Measurements from ENCODE around the gene WDR1. TPM values are rescaled to one million over a fixed set of nuclear protein-coding genes. Genes with fewer than 3 reads are reported as not detected.

WDR1 gene
- total and polyA plus RNA-seq, 7 experiments from 2014 or later = 242 to 470 (median 330) TPM

DNA sequence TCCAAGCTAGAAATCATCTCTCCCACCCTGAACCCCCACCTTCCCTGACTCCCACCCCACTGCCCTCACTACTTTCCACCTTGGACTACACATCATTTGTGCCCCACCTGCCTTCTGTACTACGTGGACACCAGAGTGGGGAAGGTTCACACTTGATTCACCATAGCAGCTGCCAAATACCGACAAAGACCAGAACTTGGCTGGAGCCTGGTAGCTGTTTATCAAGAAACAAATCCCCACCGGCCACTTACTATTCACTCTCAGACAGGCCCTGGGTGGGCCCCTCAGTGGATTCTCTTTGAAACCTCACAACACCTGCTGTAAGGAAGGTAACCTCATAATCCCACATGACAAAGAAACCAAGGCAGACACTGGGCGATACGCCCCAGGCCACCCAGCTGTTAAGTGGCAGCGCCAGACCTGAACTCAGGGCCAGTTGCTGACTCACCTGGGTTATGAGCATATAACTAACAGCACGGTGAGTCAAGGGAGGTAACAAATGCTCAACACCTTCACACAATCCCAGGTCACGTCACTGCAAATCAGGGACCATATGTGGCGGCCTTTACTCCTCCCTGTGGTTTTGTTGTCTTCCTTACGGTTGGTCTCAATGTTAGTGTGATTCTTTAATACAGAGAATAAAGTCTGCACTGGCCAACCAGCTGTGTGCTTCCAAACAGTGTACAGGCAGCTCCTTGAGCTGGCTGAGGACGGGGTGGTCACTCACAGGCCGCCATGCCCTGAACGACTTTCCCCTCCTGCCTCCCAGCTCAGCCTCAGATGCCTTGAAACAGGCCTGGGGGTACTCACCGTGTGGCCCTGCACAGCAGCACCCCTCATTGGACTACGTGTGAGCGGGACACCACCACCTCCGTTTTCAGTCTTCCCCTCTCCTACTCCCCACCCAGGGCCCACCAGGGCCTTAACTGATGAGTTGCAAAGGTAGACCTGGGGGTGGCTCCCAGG lies 7.5 kb downstream of the WDR1 start:
- Histone ChIP-seq H3K4me3 (ENCODE audit: low read length) (peak overlapping the region; percentile 19), H3K27me3 (ENCODE audit: control insufficient read depth in 2 of 2, insufficient read depth in 2 of 2, low read length in 2 of 2) (no peaks in the 10 kb centered on the region), H3K36me3 (ENCODE audit: control insufficient read depth in 2 of 3, insufficient read depth in 3 of 3, low read length in 3 of 3) (peaks cover 11 to 69% (median 38%) of the 10 kb centered on the region in 3 experiments), H3K27ac (ENCODE audit: low read depth, low read length) (peak overlapping the region; percentile 66), H3K4me1 (ENCODE audit: control insufficient read depth in 2 of 2, insufficient read depth in 2 of 2, low read length in 2 of 2) (peaks cover 94 to 100% of the 10 kb centered on the region in 2 donors), H3K9me3 (ENCODE audit: control insufficient read depth in 2 of 3, low read length in 3 of 3) (no peaks in the 10 kb centered on the region)
- Mint-ChIP-seq H3K9me3 (no peaks in the 10 kb centered on the region), H3K4me1 (peaks cover 88 to 100% (median 99%) of the 10 kb centered on the region in 7 donors), H3K4me3 (peak overlapping the region; percentile 66 to 97 (median 79)), H3K27ac (peak overlapping the region; percentile 78 to 96 (median 89)), H3K27me3 (no peaks in the 10 kb centered on the region), H3K36me3 (peaks cover 0 to 38% (median 34%) of the 10 kb centered on the region in 5 donors)
- DNase-seq = no peak
- POLR2A ChIA-PET = interaction anchor here (13.1 to 19.0 kb wide), 2 partner anchors 12 kb away, joined by 124 to 341 read pairs; partner anchors contain the start of gene WDR1
- intact Hi-C loops (cut with micrococcal nuclease) = loop anchor here in 1 of 2 donors (5.0 kb wide), 1 partner anchor 428 kb away; no protein-coding TSS in a partner anchor
- ATAC-seq = peak; percentile 21
- CTCF ChIA-PET = interaction anchor here (1.1 kb wide), 1 partner anchor 84 kb away, joined by 3 read pairs; no protein-coding TSS in a partner anchor

DNA sequence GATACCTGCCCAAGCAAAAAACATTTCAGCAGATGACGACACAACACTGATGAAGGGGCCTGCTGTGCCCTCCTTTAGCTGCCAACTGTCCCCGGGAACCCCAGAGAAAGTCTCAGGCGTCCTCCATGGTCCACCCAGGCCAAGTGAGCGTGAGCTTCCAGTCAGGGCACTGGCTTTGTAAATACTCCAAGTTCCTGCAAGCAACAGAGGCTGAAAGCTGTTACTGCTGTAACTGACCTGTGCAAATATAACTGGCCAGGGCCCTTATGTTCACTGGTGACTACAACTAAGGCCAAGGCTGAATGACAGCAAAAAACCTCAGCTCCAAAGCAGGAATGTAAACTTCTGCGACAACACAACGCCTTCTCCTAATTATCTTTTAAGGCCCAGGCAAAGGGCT lies 8.2 kb downstream of the WDR1 start:
- no peaks in the 10 kb centered on the region for H3K9me3 Mint-ChIP-seq
- H3K4me1 Mint-ChIP-seq = peaks cover 86 to 100% (median 98%) of the 10 kb centered on the region in 7 donors
- peak overlapping the region; percentile 57 to 97 (median 78) for H3K4me3 Mint-ChIP-seq
- peaks cover 88 to 94% of the 10 kb centered on the region in 2 donors for H3K4me1 ChIP-seq (ENCODE audit: control insufficient read depth in 2 of 2, insufficient read depth in 2 of 2, low read length in 2 of 2)
- H3K27me3 Mint-ChIP-seq = no peaks in the 10 kb centered on the region
- peak overlapping the region; percentile 66 to 96 (median 89) for H3K27ac Mint-ChIP-seq
- H3K4me3 ChIP-seq (ENCODE audit: low read length) = no peak overlapping the region
- POLR2A ChIA-PET = interaction anchor here (13.1 to 19.0 kb wide), 2 partner anchors 12 to 13 kb away, joined by 124 to 341 read pairs; partner anchors contain the start of gene WDR1
- DNase-seq (no peak), ATAC-seq (no peak)
- peaks cover 10 to 66% (median 31%) of the 10 kb centered on the region in 3 experiments for H3K36me3 ChIP-seq (ENCODE audit: control insufficient read depth in 2 of 3, insufficient read depth in 3 of 3, low read length in 3 of 3)
- H3K9me3 ChIP-seq (ENCODE audit: control insufficient read depth in 2 of 3, low read length in 3 of 3) = no peaks in the 10 kb centered on the region
- peaks cover 0 to 31% (median 27%) of the 10 kb centered on the region in 5 donors for H3K36me3 Mint-ChIP-seq
- intact Hi-C loops (cut with micrococcal nuclease) = loop anchor here in 1 of 2 donors (5.0 kb wide), 1 partner anchor 429 kb away; no protein-coding TSS in a partner anchor
- H3K27me3 ChIP-seq (ENCODE audit: control insufficient read depth in 2 of 2, insufficient read depth in 2 of 2, low read length in 2 of 2) = no peaks in the 10 kb centered on the region
- CTCF ChIA-PET = no interaction called here
- peak overlapping the region; percentile 66 for H3K27ac ChIP-seq (ENCODE audit: low read depth, low read length)

DNA sequence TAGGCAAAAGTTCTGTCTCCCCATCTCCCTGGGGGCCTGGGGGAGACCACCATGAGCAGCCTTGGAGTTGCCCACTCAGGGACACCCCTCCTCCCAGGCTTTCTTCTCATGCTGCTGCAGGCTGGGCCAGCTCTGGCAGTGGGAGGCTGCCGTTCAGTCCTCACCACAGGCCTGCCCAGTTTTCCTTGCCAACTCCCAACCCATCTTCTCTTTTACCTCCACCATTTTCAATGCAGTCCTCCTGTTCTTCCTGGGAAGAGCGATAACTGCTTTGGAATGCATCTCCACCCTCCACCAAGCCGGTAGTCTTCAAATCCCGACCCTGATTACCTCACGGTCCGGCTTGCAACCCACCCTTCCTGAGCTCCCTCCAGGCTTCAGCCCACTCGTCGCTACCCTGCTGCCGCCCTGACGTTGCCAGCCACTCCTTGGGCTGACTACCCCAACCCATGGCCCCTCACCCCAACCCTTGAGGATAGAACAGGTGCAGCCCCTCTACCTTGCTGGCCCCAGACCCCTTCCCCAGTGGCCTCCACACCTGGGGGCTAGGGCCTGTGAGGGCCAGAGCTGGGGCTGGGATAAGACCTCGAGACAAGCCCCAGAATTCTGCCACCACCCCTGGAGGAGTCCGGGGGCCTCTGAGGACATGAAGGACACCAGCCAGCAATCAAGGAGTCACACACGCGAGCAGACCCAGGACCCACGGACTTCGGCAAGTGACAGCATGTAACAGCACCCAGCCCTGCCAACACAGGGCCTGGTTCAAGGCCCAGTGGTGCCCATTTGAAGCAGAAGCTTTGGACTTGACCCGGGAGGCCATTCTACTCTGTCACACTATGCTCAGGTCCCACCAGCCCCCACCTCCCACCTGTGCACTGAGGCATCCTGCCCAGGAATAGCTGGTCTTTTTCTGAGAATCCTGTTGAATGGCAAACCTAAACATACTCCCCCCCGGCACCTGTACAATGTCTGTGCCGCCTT lies 9.2 kb downstream of the WDR1 start:
- Mint-ChIP-seq H3K27ac (peak overlapping the region; percentile 66 to 96 (median 89)), H3K4me3 (peak overlapping the region; percentile 41 to 97 (median 74)), H3K9me3 (no peaks in the 10 kb centered on the region), H3K27me3 (no peaks in the 10 kb centered on the region), H3K36me3 (peaks cover 0 to 33% (median 23%) of the 10 kb centered on the region in 5 donors), H3K4me1 (peaks cover 90 to 100% (median 98%) of the 10 kb centered on the region in 7 donors)
- H3K9me3 ChIP-seq (ENCODE audit: control insufficient read depth in 2 of 3, low read length in 3 of 3) = no peaks in the 10 kb centered on the region
- DNase-seq (no peak), ATAC-seq (no peak)
- no peaks in the 10 kb centered on the region for H3K27me3 ChIP-seq (ENCODE audit: control insufficient read depth in 2 of 2, insufficient read depth in 2 of 2, low read length in 2 of 2)
- H3K4me1 ChIP-seq (ENCODE audit: control insufficient read depth in 2 of 2, insufficient read depth in 2 of 2, low read length in 2 of 2) = peaks cover 84 to 94% of the 10 kb centered on the region in 2 donors
- intact Hi-C loops (cut with micrococcal nuclease) = loop anchor here in 1 of 2 donors (5.0 kb wide), 1 partner anchor 430 kb away; no protein-coding TSS in a partner anchor
- peaks cover 5 to 66% (median 28%) of the 10 kb centered on the region in 3 experiments for H3K36me3 ChIP-seq (ENCODE audit: control insufficient read depth in 2 of 3, insufficient read depth in 3 of 3, low read length in 3 of 3)
- H3K4me3 ChIP-seq (ENCODE audit: low read length) = peak overlapping the region; percentile 27
- ChIA-PET POLR2A (interaction anchor here (1.0 to 19.0 kb wide), 3 partner anchors 8 to 14 kb away, joined by 3 to 341 read pairs (median 124); partner anchors contain the start of gene WDR1), CTCF (interaction anchor here (0.8 to 1.0 kb wide), 2 partner anchors 12 to 15 kb away, joined by 3 read pairs; no protein-coding TSS in a partner anchor)
- peak overlapping the region; percentile 66 for H3K27ac ChIP-seq (ENCODE audit: low read depth, low read length)

DNA sequence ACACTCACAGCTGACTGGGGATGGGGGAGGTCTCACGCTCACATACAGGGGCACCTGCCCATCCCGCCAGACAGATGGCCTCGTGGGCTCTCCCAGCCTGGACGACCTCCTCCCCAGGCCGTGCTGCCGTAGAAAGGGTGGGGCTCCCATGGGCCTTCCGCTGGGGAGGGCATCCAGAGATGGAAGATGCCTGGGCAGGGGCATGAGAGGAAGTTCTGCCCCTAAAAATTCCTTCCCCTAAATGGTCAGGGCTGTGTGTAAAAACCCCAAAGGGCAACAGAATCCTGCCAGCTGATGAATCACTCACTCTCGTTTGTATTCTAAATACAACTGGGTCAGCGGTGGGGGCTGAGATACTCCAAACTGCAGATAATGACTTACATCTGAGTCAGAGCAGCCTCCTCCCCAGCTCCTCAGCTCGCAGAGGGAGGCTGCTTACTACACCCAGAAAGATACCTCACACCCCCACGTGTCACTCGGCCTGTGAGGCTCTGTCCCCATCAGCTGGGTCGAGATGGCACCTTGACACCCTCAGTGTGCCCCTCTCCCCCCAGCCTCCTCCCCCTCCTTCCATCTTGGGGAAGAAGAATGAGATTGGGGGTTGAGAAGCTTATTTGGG lies 10.1 kb downstream of the WDR1 start:
- DNase-seq (peak in 2 of 9 donors; percentile 59 to 69), ATAC-seq (peak; percentile 83)
- H3K9me3 ChIP-seq (ENCODE audit: control insufficient read depth in 2 of 3, low read length in 3 of 3) = no peaks in the 10 kb centered on the region
- H3K4me1 Mint-ChIP-seq = peaks cover 88 to 100% (median 98%) of the 10 kb centered on the region in 7 donors
- peaks cover 4 to 35% (median 17%) of the 10 kb centered on the region in 5 donors for H3K36me3 Mint-ChIP-seq
- no peaks in the 10 kb centered on the region for H3K27me3 Mint-ChIP-seq
- peak overlapping the region; percentile 66 for H3K27ac ChIP-seq (ENCODE audit: low read depth, low read length)
- intact Hi-C loops (cut with micrococcal nuclease) = loop anchor here (1.0 to 5.0 kb wide), 4 partner anchors 9 to 431 kb away; partner anchors contain the start of gene WDR1 (in 1 of the 2)
- ChIA-PET POLR2A (interaction anchor here (1.0 to 19.0 kb wide), 4 partner anchors 8 to 15 kb away, joined by 3 to 341 read pairs (median 64); partner anchors contain the start of gene WDR1), CTCF (interaction anchor here (0.8 to 1.0 kb wide), 2 partner anchors 13 to 16 kb away, joined by 3 read pairs; no protein-coding TSS in a partner anchor)
- H3K36me3 ChIP-seq (ENCODE audit: control insufficient read depth in 2 of 3, insufficient read depth in 3 of 3, low read length in 3 of 3) = peaks cover 0 to 66% (median 24%) of the 10 kb centered on the region in 3 experiments
- no peaks in the 10 kb centered on the region for H3K27me3 ChIP-seq (ENCODE audit: control insufficient read depth in 2 of 2, insufficient read depth in 2 of 2, low read length in 2 of 2)
- H3K9me3 Mint-ChIP-seq = no peaks in the 10 kb centered on the region
- H3K4me3 ChIP-seq (ENCODE audit: low read length) = peak overlapping the region; percentile 27
- H3K4me1 ChIP-seq (ENCODE audit: control insufficient read depth in 2 of 2, insufficient read depth in 2 of 2, low read length in 2 of 2) = peaks cover 79 to 94% of the 10 kb centered on the region in 2 donors
- peak overlapping the region; percentile 29 to 97 (median 70) for H3K4me3 Mint-ChIP-seq
- peak overlapping the region; percentile 50 to 93 (median 89) for H3K27ac Mint-ChIP-seq

DNA sequence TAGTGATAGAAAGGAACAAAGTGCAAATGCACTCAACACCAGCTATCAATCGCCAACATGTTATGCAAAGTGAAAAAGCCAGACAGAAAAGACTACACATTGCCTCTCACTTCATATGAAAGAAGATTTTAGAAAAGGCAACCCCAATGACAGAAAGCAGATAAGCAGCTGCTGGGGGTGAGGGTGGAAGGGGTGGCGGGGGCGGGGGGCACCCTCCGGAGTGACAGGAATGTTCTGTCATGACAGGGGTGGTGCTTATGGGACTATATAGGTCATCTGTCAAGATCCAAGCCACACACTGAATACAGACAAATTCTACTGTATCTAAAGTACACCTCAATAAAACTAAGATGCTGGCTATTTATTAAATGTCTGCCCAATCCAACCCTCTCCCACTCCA lies 10.7 kb downstream of the WDR1 start:
- Histone ChIP-seq H3K36me3 (ENCODE audit: control insufficient read depth in 2 of 3, insufficient read depth in 3 of 3, low read length in 3 of 3) (peaks cover 0 to 66% (median 20%) of the 10 kb centered on the region in 3 experiments), H3K9me3 (ENCODE audit: control insufficient read depth in 2 of 3, low read length in 3 of 3) (no peaks in the 10 kb centered on the region), H3K27ac (ENCODE audit: low read depth, low read length) (peak overlapping the region; percentile 66), H3K4me3 (ENCODE audit: low read length) (peak overlapping the region; percentile 27), H3K4me1 (ENCODE audit: control insufficient read depth in 2 of 2, insufficient read depth in 2 of 2, low read length in 2 of 2) (peaks cover 79 to 94% of the 10 kb centered on the region in 2 donors), H3K27me3 (ENCODE audit: control insufficient read depth in 2 of 2, insufficient read depth in 2 of 2, low read length in 2 of 2) (no peaks in the 10 kb centered on the region)
- no peak for DNase-seq
- CTCF ChIA-PET = no interaction called here
- intact Hi-C loops (cut with micrococcal nuclease) = loop anchor here (1.0 to 5.0 kb wide), 4 partner anchors 9 to 431 kb away; partner anchors contain the start of gene WDR1 (in 1 of the 2)
- Mint-ChIP-seq H3K27me3 (no peaks in the 10 kb centered on the region), H3K4me1 (peaks cover 88 to 100% (median 98%) of the 10 kb centered on the region in 7 donors), H3K4me3 (peak overlapping the region; percentile 57 to 97 (median 67)), H3K9me3 (no peaks in the 10 kb centered on the region), H3K27ac (peak overlapping the region; percentile 73 to 93 (median 89)), H3K36me3 (peaks cover 4 to 35% (median 17%) of the 10 kb centered on the region in 5 donors)
- POLR2A ChIA-PET = interaction anchor here (0.6 to 19.0 kb wide), 4 partner anchors 9 to 87 kb away, joined by 3 to 341 read pairs (median 64); partner anchors contain the start of gene WDR1
- no peak for ATAC-seq

Measured in naive thymus-derived CD4-positive, alpha-beta T cell (primary cell).